SU-DHL-6 (cell line): ENCODE results near the gene SPRED2.

ENCODE experiments used
- H2AFZ ChIP-seq: fragments of 200-600 bp; sonication (generic); 2 replicates; pipeline ENCODE4 v1.6.1; 2014; ENCODE audit warnings: low read depth, mild to moderate bottlenecking, moderate library complexity, mixed read lengths, antibody characterized with exemption, low read length; ENCODE audit not compliant: severe bottlenecking
- H3F3A ChIP-seq: fragments of 200-600 bp; shearing (Covaris generic); 2 replicates; pipeline ENCODE4 v1.6.0; 2016; ENCODE audit warnings: antibody characterized with exemption, mild to moderate bottlenecking; ENCODE audit not compliant: insufficient read depth
- H3K27ac ChIP-seq: fragments of 200-600 bp; sonication (generic); 2 replicates; pipeline ENCODE4 v1.5.1; 2016; ENCODE audit warnings: low read depth, mild to moderate bottlenecking, low read length, moderate library complexity, mixed read lengths
- H3K27me3 ChIP-seq: fragments of 200-600 bp; sonication (generic), shearing (Covaris generic); 2 replicates; pipeline ENCODE4 v1.6.0; 2014; ENCODE audit warnings: mild to moderate bottlenecking, low read length
- H3K36me3 ChIP-seq: fragments of 200-600 bp; sonication (generic); 2 replicates; pipeline ENCODE4 v1.6.1; 2014; ENCODE audit warnings: mild to moderate bottlenecking, low read length, mixed read lengths
- H3K4me2 ChIP-seq: fragments of 300-600, 200-600 bp; shearing (Covaris generic), sonication (generic); 2 replicates; pipeline ENCODE4 v1.6.0; 2014; ENCODE audit warnings: low read length, low read depth, mild to moderate bottlenecking; ENCODE audit not compliant: poor library complexity, severe bottlenecking
- H3K4me3 ChIP-seq: fragments of 200-600 bp; sonication (generic); 2 replicates; pipeline ENCODE4 v1.5.1; 2014; ENCODE audit warnings: antibody characterized with exemption, low read length, mild to moderate bottlenecking, mixed read lengths; ENCODE audit not compliant: insufficient read depth, poor library complexity, severe bottlenecking
- H3K79me2 ChIP-seq: fragments of 200-600 bp; sonication (generic); 2 replicates; pipeline ENCODE4 v1.6.1; 2014; ENCODE audit warnings: mild to moderate bottlenecking, low read length, moderate library complexity; ENCODE audit not compliant: insufficient read depth
- H3K9ac ChIP-seq: fragments of 200-600 bp; sonication (generic); 2 replicates; pipeline ENCODE4 v1.7.0; 2014; ENCODE audit warnings: mild to moderate bottlenecking, low read length
- H3K9me2 ChIP-seq: fragments of 200-600 bp; sonication (generic); replicated peaks from 2 replicates; pipeline ENCODE4 v1.6.1; 2014; ENCODE audit warnings: low read length; ENCODE audit not compliant: insufficient read depth
- H3K9me3 ChIP-seq: fragments of 200-600 bp; sonication (generic); 2 replicates; pipeline ENCODE4 v1.6.1; 2014; ENCODE audit warnings: low read length, mixed read lengths; ENCODE audit not compliant: insufficient read depth
- H4K20me1 ChIP-seq: fragments of 200-600 bp; sonication (generic); 2 replicates; pipeline ENCODE4 v1.6.1; 2014; ENCODE audit warnings: low read depth, mild to moderate bottlenecking, antibody characterized with exemption, low read length, moderate library complexity, mixed read lengths
- EZH2phosphoT487 ChIP-seq: fragments of 200-600 bp; sonication (generic), shearing (Covaris generic); conservative IDR thresholded peaks from 2 replicates; pipeline ENCODE4 v1.6.1; 2018; ENCODE audit warnings: mild to moderate bottlenecking, antibody characterized with exemption, low read length, moderate library complexity, mixed read lengths
- TF ChIP-seq, protein P1 (sequence below): fragments of 200-600 bp; sonication (generic); IDR thresholded peaks from one replicate; pipeline ENCODE4 v1.5.1; 2017; ENCODE audit warnings: antibody characterized with exemption, mild to moderate bottlenecking, low read length, moderate library complexity; ENCODE audit not compliant: insufficient read depth, poor library complexity, severe bottlenecking

SPRED2 gene

DNA sequence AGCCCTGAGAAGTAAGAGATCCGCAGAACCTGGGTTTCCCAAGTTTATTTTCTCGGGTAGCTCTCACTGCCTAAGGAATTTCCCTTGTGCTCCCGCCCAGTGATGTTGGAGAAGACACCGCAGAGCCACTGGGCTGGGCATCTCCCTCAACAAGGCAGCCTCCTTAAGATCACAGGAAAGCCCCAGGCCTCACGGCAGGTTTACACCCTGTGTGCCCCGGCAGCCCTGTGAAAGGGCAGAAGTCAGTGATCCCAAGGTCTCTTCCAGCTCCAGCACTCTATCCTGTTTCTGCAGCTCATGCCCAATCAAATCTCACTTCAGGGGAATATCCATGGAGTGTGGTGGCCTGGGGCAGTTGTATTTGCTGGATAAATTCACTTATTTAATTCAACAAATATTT is 138.3 kb downstream of the SPRED2 start:
- TF ChIP-seq, protein P1, sequence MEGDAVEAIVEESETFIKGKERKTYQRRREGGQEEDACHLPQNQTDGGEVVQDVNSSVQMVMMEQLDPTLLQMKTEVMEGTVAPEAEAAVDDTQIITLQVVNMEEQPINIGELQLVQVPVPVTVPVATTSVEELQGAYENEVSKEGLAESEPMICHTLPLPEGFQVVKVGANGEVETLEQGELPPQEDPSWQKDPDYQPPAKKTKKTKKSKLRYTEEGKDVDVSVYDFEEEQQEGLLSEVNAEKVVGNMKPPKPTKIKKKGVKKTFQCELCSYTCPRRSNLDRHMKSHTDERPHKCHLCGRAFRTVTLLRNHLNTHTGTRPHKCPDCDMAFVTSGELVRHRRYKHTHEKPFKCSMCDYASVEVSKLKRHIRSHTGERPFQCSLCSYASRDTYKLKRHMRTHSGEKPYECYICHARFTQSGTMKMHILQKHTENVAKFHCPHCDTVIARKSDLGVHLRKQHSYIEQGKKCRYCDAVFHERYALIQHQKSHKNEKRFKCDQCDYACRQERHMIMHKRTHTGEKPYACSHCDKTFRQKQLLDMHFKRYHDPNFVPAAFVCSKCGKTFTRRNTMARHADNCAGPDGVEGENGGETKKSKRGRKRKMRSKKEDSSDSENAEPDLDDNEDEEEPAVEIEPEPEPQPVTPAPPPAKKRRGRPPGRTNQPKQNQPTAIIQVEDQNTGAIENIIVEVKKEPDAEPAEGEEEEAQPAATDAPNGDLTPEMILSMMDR: no peak
- TF ChIP-seq EZH2phosphoT487: no peak
- no peak overlapping the region for H3K27ac ChIP-seq

DNA sequence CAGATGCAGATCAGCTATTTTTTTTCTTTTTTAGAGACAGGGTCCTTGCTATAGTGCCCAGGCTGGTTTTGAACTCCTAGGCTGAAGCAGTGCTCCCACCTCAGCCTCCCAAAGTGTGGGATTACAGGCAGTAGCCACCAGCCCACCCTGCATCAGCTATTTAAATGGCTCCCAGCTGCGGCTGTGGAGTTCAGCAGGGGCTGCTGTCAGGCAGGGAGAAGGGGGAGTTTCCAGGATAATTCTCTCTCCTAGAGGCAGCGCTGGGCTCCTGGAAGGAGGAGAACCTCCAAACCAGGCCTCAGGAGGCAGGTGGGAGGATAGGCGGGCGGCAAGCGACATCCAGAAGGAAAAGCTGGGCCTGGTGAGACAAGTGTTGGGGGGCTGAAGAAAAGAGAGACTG is 139.0 kb downstream of the SPRED2 start:
- Histone ChIP-seq H3F3A (peaks cover 5% of the 10 kb centered on the region), H3K9me3 (no peaks in the 10 kb centered on the region), H3K36me3 (no peaks in the 10 kb centered on the region), H2AFZ (no peak overlapping the region), H3K4me3 (no peak overlapping the region), H3K9me2 (no peaks in the 10 kb centered on the region), H3K27ac (no peak overlapping the region), H4K20me1 (no peaks in the 10 kb centered on the region), H3K79me2 (no peaks in the 10 kb centered on the region), H3K9ac (no peak overlapping the region), H3K4me2 (no peak overlapping the region), H3K27me3 (no peaks in the 10 kb centered on the region)
- no peak for TF ChIP-seq EZH2phosphoT487
- TF ChIP-seq, protein P1: no peak

More for the DNA sequence above, 138.3 kb downstream of the SPRED2 start:
- Histone ChIP-seq H3K79me2 (no peaks in the 10 kb centered on the region), H4K20me1 (no peaks in the 10 kb centered on the region), H2AFZ (no peak overlapping the region), H3K9me2 (no peaks in the 10 kb centered on the region), H3K9ac (no peak overlapping the region), H3K27me3 (no peaks in the 10 kb centered on the region), H3K9me3 (no peaks in the 10 kb centered on the region), H3K4me3 (no peak overlapping the region), H3K36me3 (no peaks in the 10 kb centered on the region), H3K4me2 (no peak overlapping the region), H3F3A (peaks cover 5% of the 10 kb centered on the region)

DNA sequence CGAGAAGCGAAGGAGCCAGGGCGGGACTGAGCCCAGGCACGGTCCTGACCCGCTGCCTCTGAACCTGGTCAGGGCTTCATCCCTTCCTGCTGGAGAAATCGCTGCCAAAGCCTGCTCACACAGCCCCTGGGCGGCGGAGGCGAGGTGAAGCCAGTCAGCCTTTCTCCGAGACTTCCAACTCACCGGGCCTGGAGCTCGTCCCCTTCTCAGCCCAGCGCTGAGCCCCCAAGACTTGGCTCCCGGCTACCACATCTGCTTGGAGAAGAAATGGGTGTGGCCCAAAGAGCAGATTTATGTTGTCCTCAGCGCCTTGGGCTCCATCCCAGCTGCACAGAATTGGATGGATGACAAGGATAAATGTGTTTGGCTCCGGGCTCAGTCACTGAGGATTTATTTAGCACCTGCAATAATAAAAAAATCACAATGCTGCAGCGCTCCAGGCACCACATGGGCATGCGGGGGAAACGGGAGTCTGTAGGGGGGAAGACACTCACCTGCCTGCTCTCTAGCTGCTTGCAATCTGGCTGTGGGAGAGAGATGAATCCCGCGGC is 139.9 kb downstream of the SPRED2 start:
- Histone ChIP-seq H3K9ac (no peak overlapping the region), H3K27me3 (no peaks in the 10 kb centered on the region), H4K20me1 (no peaks in the 10 kb centered on the region), H3K27ac (no peak overlapping the region), H3F3A (peaks cover under 1% of the 10 kb centered on the region; the same call in 1 of the 2 replicates), H3K79me2 (no peaks in the 10 kb centered on the region), H3K9me3 (no peaks in the 10 kb centered on the region), H3K9me2 (no peaks in the 10 kb centered on the region), H2AFZ (no peak overlapping the region), H3K36me3 (no peaks in the 10 kb centered on the region), H3K4me3 (no peak overlapping the region), H3K4me2 (no peak overlapping the region)
- TF ChIP-seq, protein P1: no peak
- TF ChIP-seq EZH2phosphoT487: no peak
